T-helper 1 cell (primary cell): ENCODE measurements around the gene C7orf57.

Experiments
- DNase-seq, 5 donors: peaks; one replicate each; pipeline ENCODE4 v3.0.0-alpha.2; 2012 to 2020

The C7orf57 gene

GRCh38 chr7:48085942-48086341 is 50.6 kb downstream of the C7orf57 start:
- no peak for DNase-seq

DNA sequence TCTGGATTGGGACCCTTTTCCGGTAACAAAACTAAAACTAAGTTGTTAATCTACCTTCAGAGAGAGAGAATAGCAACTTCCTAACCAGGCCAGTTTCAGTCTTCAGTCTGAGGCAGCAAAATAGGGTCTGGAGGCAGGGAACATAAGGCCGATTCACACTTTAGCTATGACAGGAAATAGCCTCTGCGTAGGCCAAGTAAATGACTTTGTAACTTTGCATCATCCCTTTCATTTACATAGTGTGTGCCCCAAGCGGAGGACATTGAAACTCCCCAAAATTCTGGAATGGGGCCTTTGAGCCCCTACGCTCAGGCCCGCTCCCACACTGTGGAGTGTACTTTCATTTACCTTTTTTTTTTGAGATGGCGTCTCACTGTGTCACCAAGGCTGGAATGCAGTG is 52.0 kb downstream of the C7orf57 start:
- DNase-seq = peak in 1 of 5 donors; percentile 74

- DNase-seq = peak in 1 of 5 donors; percentile 95
These were observed 53.3 kb downstream of the C7orf57 start for GRCh38 chr7:48088559-48089045.

DNA sequence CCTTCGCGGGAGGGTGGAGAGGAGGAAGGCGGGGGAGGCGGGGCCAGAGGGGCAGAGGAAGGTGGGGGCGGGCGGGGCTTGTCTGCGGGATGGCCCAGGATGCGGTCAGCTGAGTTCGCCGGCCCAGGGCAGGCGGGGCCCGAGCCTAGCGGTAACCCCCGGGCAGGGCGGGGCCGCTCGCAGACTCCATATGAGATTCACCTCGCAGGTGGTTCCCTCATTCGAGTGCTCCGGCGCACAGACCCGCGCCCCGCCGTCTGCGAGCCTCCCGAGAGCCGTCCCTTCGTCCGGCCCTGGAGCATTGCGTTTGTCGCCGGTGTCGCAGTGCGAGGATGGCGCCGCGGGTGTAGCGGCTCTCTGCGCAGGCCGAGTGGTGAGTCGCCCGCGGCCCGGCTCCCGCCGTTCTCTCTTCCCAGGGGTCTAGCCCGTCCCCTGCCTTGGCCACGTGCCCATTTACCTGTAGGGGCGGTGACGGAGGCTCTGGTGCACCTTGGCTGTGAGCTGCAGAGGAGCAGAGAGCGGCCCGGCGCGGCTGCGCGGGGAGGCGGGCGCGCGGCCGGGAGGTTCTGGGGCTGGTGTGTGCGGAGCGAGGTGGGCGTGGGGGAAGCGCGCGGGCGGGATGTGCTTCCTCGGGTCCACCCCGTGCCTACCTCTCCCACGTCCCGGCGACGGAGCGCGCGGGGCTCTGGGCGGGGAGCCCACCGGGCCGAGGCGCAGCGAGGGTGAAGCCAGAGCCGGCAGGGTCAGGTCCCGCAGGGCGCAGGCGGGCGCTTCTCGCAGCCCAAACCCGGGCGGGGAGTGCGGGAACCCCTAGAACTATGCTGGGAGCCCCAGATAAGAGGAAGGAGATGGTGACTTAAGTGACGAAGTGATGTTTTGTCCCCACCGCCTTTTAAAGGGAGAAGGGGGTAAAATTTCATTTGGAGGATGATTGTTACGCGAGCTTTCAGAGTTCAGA is 54.0 kb downstream of the C7orf57 start, which contains the start of gene UPP1:
Gene UPP1, plus strand, starts transcription at position 220 of the 958 bp plus-strand sequence. CDS start 5,519 bp downstream, outside the sequence.
- DNase-seq = peak in 4 of 5 donors; percentile 86 to 90 (median 88)

DNA sequence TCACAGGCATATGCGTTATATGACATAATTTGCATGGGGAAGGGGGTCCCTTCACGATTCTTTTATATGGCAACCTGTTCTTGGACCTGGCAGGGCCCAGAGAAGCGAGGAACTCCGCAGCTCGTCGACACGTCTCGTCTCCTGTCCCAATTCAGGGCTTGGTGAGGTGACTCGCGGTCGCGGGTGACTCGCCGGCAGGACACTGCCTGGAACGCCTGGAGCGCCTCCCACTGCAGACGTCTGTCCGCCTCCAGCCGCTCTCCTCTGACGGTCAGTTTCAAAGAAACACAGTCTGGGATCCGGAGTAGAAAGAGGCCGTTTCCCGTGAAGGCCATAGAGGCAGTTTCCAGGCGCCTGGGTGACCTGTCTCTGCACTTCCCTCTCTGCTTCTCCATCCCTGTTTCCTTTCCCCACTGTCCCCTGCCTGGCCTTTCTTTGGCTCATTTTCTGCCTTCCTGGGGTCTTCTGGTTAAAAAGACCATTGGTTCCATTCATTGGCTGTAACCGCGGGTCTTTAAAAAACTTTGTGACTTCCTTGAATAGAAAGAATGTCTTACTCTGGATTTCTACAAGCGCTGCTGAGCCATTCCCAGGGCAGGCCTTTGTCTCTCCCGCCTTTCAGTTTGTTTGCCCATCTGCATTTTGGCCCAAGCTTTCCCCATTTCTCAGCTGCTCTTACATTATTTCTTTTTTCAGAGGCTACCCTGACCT is 54.9 kb downstream of the C7orf57 start:
- no peak for DNase-seq

DNA sequence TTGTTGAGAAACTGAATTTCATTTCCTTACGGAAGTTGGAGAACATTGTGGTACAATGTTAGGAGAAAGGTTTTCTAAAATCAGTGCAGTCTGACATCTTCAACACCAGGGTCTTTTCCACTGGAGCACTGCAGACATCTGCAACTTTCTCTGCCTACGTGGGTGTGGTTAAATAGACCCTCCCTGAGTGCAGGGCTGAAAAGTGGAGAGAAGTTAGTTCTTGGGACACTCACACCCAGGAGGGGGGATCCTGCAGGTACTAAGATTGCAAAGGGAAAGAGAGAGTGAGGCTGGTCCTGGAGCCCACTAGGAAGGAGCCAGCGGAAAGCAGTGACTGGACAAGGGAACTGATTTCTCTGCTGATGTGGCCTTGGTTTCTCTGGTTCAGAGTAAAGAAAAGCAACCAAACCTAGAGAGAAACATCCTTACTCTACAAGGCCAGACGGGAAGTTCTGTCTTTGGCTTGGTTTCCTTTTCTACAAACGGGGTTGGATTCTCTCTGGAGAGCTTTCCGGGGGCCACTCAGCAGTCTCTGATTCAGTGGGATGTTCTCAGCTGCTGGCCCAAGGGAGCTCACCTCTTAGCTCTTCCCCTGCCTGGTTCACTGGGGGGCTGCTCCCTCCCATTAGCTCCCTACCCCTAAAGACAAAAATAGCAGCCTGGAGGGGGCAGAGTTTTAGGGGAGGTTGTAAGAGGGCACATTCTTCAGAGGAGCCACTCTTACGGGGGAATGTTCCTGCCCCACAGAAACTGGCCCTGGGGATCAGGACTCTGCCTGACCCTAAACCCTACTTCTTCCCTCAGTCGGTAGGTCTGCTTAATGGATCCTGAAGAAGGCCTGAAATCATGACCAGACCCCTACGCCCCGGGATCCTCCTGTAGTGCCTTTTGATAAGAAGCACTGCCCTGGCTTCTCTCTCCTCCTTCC is 56.4 kb downstream of the C7orf57 start:
- DNase-seq = no peak

GRCh38 chr7:48094861-48095293 is 59.5 kb downstream of the C7orf57 start:
- DNase-seq = no peak

GRCh38 chr7:48096273-48096672 is 60.9 kb downstream of the C7orf57 start:
- peak in 1 of 5 donors; percentile 72 for DNase-seq

- peak in 1 of 5 donors; percentile 65 for DNase-seq
These were observed 62.3 kb downstream of the C7orf57 start for GRCh38 chr7:48097521-48098231.

- no peak for DNase-seq
These were observed 63.5 kb downstream of the C7orf57 start for GRCh38 chr7:48098846-48099245.

- DNase-seq = no peak
These were observed 64.4 kb downstream of the C7orf57 start for GRCh38 chr7:48099781-48100180.

GRCh38 chr7:48101352-48101751 is 66.0 kb downstream of the C7orf57 start:
- no peak for DNase-seq

DNA sequence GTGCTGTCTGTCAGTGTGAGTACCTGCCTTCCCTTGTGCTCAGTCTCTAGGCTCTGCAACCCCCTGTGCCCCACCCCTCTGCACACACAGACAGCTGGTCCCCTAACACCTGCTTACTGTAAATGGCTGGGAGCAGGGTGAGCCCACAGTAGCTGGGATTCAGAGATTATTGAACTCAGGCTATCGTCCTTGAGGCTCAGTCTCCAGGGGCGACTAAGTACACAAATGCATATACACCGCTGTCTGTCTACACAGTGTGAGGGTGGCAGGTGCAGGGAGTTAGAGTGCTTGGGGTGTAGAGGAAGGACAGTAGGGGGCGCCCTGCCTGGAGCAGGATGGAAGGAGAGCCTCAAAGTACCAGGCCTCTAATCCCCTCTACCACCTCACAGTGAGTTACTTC is 66.6 kb downstream of the C7orf57 start:
- no peak for DNase-seq

DNA sequence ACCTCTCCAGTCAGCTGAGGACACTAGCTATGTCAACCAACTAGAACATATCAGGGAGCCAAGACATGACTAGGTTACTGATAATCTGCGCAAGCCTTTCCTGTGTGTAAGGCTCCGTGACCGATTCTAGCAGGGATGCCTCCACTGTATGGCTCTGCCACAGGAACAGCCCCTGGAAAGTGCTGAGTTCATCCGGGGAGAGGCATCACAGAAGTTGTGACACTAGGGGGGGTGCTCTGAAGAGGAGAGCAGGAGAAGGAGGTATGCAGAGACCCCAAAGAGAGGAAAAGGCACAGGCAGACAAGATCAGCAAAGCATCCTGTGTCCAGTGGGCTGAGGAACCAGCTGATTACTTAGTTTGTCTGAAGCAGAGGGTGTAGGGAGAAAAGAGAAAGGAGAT is 67.2 kb downstream of the C7orf57 start:
- no peak for DNase-seq

- DNase-seq = no peak
These were observed 69.7 kb downstream of the C7orf57 start for GRCh38 chr7:48105045-48105444.

DNA sequence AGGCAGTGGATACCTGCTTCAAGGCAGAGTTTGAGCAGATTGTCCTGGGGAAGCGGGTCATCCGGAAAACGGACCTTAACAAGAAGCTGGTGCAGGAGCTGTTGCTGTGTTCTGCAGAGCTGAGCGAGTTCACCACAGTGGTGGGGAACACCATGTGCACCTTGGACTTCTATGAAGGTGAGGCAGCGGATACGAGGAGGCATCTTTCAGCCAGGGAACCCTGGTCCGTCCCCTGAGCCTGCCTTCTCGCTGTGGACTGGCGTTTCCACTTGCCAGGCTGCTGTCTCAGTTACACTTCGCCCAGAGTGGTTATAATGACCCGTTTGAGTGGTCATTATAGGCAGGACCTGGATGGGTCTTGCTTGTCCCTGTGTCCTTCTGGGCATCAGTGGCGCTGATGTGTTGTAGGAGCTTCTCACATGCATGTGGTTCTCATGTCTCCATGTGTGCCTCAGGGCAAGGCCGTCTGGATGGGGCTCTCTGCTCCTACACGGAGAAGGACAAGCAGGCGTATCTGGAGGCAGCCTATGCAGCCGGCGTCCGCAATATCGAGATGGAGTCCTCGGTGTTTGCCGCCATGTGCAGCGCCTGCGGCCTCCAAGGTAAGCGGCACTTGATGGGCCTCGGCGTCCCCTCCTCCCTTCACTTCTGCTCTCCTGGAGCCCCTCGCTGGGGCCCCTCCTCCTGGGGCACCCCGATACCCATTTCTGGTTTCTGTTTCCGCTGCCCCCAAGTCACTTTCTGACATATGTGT is 71.7 kb downstream of the C7orf57 start:
- DNase-seq = no peak

GRCh38 chr7:48107926-48108472 is 72.7 kb downstream of the C7orf57 start:
- no peak for DNase-seq

DNA sequence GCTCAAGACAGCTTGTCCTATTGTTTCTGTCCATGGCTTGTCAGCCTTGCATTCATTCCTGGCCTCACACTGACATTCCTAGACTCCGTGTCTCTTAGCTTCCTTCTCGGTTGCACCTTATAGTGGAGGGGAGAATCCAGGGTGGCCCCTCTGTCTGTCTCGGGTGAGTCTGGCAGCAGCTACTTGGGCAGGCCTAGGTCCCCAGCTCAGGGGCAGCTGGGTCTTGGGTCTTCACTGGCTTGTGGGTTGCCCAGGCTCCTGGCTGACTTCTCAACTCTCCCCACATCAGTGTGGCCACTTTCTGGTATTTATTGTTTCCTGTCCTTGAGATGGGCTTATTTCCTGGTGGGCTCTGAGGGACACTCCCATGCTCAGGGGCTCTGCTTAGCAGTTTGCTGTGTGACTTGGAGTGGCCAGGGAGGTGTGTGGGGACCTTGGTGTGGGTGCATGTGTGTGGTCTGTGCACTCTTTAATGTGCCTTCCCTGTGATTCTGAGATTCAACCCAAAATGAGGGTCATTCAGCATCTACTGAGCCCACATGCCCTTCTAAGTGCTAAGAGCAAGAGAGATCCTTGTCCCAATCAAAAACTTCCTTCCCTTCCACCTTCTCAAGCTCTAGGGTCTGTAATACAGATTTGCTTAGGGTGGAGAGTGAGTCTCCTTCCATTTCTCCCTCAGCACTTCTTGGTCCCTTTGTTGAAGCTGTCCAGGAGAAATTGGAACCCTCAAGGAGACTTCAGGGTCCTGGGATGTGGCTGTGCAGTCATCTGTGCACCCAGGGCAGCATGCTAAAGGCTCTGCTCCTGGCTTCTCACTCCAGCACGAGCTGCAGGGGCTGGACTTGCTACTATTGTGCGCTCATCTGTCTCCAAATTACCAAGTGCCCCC is 73.9 kb downstream of the C7orf57 start:
- no peak for DNase-seq
